Ecto neural progenitor cell (in vitro differentiated cells): Measurements from ENCODE around the gene FOXP1.

Experiments
- DNase-seq: peaks from one replicate; pipeline ENCODE4 v3.0.0-alpha.2; 2018; ENCODE audit warnings: low spot score

Gene FOXP1

GRCh38 chr3:71206305-71207165 lies 377.0 kb downstream of the FOXP1 start:
- no peak for DNase-seq

GRCh38 chr3:71203727-71204488 lies 379.6 kb downstream of the FOXP1 start:
- no peak for DNase-seq

- DNase-seq = no peak
Observed at GRCh38 chr3:71202848-71203533, 380.5 kb downstream of the FOXP1 start.

GRCh38 chr3:71201939-71202338 lies 381.6 kb downstream of the FOXP1 start:
- no peak for DNase-seq

GRCh38 chr3:71197841-71198565 lies 385.5 kb downstream of the FOXP1 start:
- DNase-seq = no peak

- no peak for DNase-seq
Observed at GRCh38 chr3:71195492-71195891, 388.0 kb downstream of the FOXP1 start.

- DNase-seq = no peak
Observed at GRCh38 chr3:71194785-71195184, 388.7 kb downstream of the FOXP1 start.

GRCh38 chr3:71191031-71191482 lies 392.5 kb downstream of the FOXP1 start:
- DNase-seq = no peak

GRCh38 chr3:71189480-71189879 lies 394.0 kb downstream of the FOXP1 start:
- DNase-seq = no peak

- DNase-seq = no peak
Observed at GRCh38 chr3:71187715-71188114, 395.8 kb downstream of the FOXP1 start.

- DNase-seq = no peak
Observed at GRCh38 chr3:71186801-71187200, 396.7 kb downstream of the FOXP1 start.

- DNase-seq = no peak
Observed at GRCh38 chr3:71185733-71186455, 397.6 kb downstream of the FOXP1 start.

GRCh38 chr3:71184252-71184651 lies 399.3 kb downstream of the FOXP1 start:
- DNase-seq = no peak

- no peak for DNase-seq
Observed at GRCh38 chr3:71183549-71183948, 400.0 kb downstream of the FOXP1 start.

- no peak for DNase-seq
Observed at GRCh38 chr3:71180524-71180923, 403.0 kb downstream of the FOXP1 start.

- DNase-seq = no peak
Observed at GRCh38 chr3:71177375-71177774, 406.2 kb downstream of the FOXP1 start.

- DNase-seq = no peak
Observed at GRCh38 chr3:71176366-71176765, 407.2 kb downstream of the FOXP1 start.

GRCh38 chr3:71175691-71176365 lies 407.7 kb downstream of the FOXP1 start:
- DNase-seq = no peak

- DNase-seq = no peak
Observed at GRCh38 chr3:71172951-71173350, 410.6 kb downstream of the FOXP1 start.

GRCh38 chr3:71172189-71172588 lies 411.3 kb downstream of the FOXP1 start:
- DNase-seq = no peak

- no peak for DNase-seq
Observed at GRCh38 chr3:71171247-71171646, 412.3 kb downstream of the FOXP1 start.
